Kidney (tissue), 14 donors: ENCODE measurements around the gene PRR7. TPM values are rescaled to one million over a fixed set of nuclear protein-coding genes. Genes with fewer than 3 reads are reported as not detected.

Experiments
- DNase-seq, 5 donors: peaks; one replicate each; pipeline ENCODE4 v3.0.0-alpha.2; 2013 to 2020
- FAIRE-seq: peaks from 2 replicates; lab custom pipeline; 2012; peaks lifted over from hg19 to GRCh38; lab: Jason Lieb, UNC
- H3K27ac ChIP-seq, 2 donors: one replicate each; pipeline ENCODE4 v1.7.0; 2013; ENCODE audit warnings: low read depth in 2 of 2, low read length in 2 of 2, inconsistent platforms in 1 of 2
- H3K27me3 ChIP-seq: one replicate; pipeline ENCODE4 v1.7.1; 2013; ENCODE audit warnings: low read length, inconsistent platforms; ENCODE audit not compliant: control insufficient read depth, insufficient read depth
- H3K36me3 ChIP-seq, 3 donors: one replicate each; pipeline versions ENCODE4 v1.7.0 to v1.7.1; 2013; ENCODE audit warnings: low read length in 3 of 3, control low read depth in 1 of 3, inconsistent platforms in 1 of 3; ENCODE audit not compliant: insufficient read depth in 3 of 3, control insufficient read depth in 2 of 3
- H3K4me1 ChIP-seq, 3 donors: one replicate each; pipeline versions ENCODE4 v1.7.0 to v1.7.1; 2013; ENCODE audit warnings: low read length in 3 of 3, inconsistent platforms in 1 of 3, low read depth in 1 of 3; ENCODE audit not compliant: control insufficient read depth in 2 of 3, insufficient read depth in 2 of 3
- H3K4me3 ChIP-seq, 3 donors: one replicate each; pipeline versions ENCODE4 v1.7.0 to v1.8.1; 2013; ENCODE audit warnings: low read length in 3 of 3, control low read depth in 1 of 3, inconsistent platforms in 1 of 3
- H3K9ac ChIP-seq, 3 donors: one replicate each; pipeline versions ENCODE4 v1.7.0 to v1.7.1; 2013; ENCODE audit warnings: low read length in 3 of 3, control low read depth in 1 of 3, inconsistent platforms in 1 of 3
- H3K9me3 ChIP-seq, 3 donors: one replicate each; pipeline versions ENCODE4 v1.7.0 to v1.7.1; 2013; ENCODE audit warnings: low read length in 3 of 3, control low read depth in 1 of 3, inconsistent platforms in 1 of 3; ENCODE audit not compliant: control insufficient read depth in 2 of 3, insufficient read depth in 1 of 3
- intact Hi-C: fragments of 100-400 bp; cut with DNase I; formaldehyde crosslinking; loops from one replicate; pipeline ENCODE4 v1.11.1; 2022
- polyA plus RNA-seq: library from polyadenylated mRNA; stranded (reverse); fragments of 350-450 nt; fragmentation: Illumina TruSeq; extraction: RNeasy Lipid Tissue Mini Kit (QIAGEN cat#74804); gene quantifications from one replicate; pipeline ENCODE4 v1.2.3, GENCODE V29; 2014; ENCODE audit warnings: low read depth, low replicate concordance; ENCODE audit not compliant: insufficient read depth
- total RNA-seq: library from RNA; stranded (reverse); fragmentation: NEBNext Ultra II Directional; extraction: Animal tissue kit (Norgen Biotek cat#: 25700); gene quantifications from one replicate; pipeline ENCODE4 v1.2.1, GENCODE V29; 2021
- TF ChIP-seq, protein P1 (sequence below): IDR thresholded peaks from 3 replicates; pipeline ENCODE4 v1.5.1; 2012; ENCODE audit warnings: mild to moderate bottlenecking, moderate library complexity, borderline replicate concordance; ENCODE audit not compliant: insufficient read depth; ENCODE audit errors: extremely low read depth
- donor health status: control.
- donor health status: control.
- donor health status: control.
- donor health status: control.
- donor health status: control.
- donor health status: DM: yes; HTN: yes; CAD: no.
- donor health status: Normal renal cell carcinoma (clear cell type).

PRR7 gene
- total and polyA plus RNA-seq, 2 donors from 2014 or later: 1.6 to 5.5 TPM

DNA sequence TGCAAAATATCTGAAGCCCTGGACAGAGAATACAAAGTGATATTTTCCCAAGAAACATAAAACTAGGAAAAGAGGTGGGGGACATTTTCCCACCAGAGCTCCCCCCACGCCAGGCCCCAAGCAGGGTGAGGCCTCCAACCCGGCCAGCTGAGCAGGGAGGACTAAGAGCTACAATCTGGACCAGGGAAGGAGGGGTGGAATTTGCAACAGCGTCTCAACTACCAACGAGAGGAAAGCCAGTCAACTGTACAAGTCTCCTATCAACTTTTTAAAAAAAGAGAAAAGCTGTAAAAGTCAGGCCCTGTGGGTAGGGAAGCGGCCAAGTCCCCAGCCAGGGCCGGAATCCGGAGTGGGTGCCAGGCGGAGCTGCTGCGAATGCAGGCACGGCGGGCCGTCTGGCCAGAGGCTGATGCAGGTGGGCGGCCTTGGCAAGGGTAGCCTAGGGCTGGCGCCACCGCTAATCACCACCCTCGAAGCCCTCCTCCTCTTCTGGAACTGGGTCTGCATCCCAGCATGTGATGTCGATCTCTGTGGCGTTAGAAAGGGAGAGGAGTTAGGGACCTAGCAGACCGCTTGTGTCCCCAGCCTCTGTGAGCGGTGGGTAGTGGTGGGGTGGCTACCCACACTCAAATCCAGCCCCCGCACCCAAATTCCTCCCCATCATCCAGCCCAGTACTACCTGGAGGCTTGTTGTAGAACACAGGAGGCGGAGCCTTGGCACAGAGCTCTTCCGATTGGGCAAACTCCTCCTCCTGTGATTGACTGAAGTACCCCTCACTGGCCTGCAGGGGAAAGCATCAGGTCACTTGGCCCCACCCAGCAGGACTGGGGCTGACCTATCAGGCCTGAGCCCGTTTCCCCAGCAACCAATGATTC lies 10.6 kb downstream of the PRR7 start:
- no peak for FAIRE-seq
- intact Hi-C loops: no loop called here

DNA sequence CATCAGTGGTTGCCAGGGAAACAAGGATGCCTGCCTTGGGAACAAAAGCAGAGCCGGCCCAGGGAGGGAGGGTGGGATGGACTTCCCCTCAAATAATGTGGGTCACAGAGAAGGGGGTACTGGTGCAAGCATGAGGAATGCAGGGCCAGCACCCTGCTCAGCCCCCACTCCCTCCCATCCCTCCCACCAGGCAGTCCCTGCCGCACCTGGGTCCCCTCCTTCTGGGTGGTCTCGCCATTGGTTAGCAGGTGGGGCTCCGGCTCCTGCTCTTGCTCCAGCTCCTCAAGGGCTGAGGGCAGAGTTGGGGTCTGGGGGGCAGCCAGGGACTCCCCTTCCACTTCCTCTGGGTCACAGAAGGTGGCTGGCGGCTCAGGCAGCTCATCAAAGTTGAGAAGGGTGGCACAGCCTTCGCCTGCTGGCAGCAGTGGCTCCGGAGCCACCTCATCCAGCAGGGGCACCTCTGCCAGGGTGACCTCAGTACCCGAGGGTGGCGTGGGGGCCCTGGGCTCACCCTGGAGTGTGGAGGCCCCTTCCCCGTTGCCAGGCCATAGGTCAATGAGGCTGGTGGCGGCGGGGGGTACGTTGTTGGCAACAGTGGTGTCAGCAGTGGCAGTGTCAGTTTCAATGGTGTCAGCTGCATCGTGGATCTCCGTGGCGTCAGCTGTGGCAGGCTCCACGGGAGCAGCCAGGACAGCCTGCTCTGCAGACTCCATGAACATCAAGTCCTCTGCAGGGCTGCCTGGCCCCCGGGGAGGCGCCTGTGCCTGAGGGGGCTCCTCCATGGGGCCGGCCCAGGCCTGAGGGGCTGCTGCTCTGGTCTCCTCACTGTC lies 11.5 kb downstream of the PRR7 start:
- intact Hi-C loops: no loop called here
- DNase-seq (no peak), FAIRE-seq (no peak)
- Histone ChIP-seq H3K27ac (no peak overlapping the region), H3K36me3 (no peaks in the 10 kb centered on the region), H3K9ac (no peak overlapping the region), H3K4me3 (no peak overlapping the region), H3K4me1 (peaks cover 0 to 13% (median 0%) of the 10 kb centered on the region in 3 donors), H3K9me3 (no peaks in the 10 kb centered on the region), H3K27me3 (no peaks in the 10 kb centered on the region)
- TF ChIP-seq, protein P1, sequence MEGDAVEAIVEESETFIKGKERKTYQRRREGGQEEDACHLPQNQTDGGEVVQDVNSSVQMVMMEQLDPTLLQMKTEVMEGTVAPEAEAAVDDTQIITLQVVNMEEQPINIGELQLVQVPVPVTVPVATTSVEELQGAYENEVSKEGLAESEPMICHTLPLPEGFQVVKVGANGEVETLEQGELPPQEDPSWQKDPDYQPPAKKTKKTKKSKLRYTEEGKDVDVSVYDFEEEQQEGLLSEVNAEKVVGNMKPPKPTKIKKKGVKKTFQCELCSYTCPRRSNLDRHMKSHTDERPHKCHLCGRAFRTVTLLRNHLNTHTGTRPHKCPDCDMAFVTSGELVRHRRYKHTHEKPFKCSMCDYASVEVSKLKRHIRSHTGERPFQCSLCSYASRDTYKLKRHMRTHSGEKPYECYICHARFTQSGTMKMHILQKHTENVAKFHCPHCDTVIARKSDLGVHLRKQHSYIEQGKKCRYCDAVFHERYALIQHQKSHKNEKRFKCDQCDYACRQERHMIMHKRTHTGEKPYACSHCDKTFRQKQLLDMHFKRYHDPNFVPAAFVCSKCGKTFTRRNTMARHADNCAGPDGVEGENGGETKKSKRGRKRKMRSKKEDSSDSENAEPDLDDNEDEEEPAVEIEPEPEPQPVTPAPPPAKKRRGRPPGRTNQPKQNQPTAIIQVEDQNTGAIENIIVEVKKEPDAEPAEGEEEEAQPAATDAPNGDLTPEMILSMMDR: no peak

More for the DNA sequence above, 10.6 kb downstream of the PRR7 start:
- no peak overlapping the region for H3K4me3 ChIP-seq
- TF ChIP-seq, protein P1: peak; percentile 46
- H3K36me3 ChIP-seq: no peaks in the 10 kb centered on the region
- DNase-seq: peak; percentile 94 to 98 (median 96)
- H3K4me1 ChIP-seq: peaks cover 0 to 13% (median 0%) of the 10 kb centered on the region in 3 donors
- H3K27me3 ChIP-seq: no peaks in the 10 kb centered on the region
- no peaks in the 10 kb centered on the region for H3K9me3 ChIP-seq
- H3K9ac ChIP-seq: no peak overlapping the region
- no peak overlapping the region for H3K27ac ChIP-seq

DNA sequence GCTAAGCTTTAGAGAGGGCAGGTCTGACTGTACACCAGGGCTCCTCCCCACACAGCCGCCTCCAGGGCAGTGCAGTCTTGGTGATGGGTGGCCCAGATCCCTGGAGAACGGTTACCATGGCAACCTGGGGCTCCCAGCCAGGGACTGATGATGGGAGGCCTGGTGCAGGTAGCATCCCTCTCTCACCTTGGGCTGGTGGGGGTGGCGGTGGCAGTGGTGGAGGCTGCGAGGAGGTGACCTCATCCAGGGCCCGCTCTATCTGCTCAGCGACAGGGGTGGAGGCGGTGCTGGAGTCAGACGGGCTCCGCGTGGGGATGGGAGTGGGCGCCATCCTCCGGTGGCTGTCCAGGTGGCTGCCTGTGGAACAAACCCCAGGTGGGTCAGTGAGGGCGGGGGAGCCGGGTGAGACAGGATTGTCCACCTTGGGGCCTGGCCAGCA lies 12.3 kb downstream of the PRR7 start:
- Histone ChIP-seq H3K36me3 (no peaks in the 10 kb centered on the region), H3K4me3 (no peak overlapping the region), H3K27me3 (no peaks in the 10 kb centered on the region), H3K9ac (no peak overlapping the region), H3K27ac (no peak overlapping the region), H3K4me1 (peaks cover 0 to 10% (median 0%) of the 10 kb centered on the region in 3 donors), H3K9me3 (no peaks in the 10 kb centered on the region)
- FAIRE-seq (no peak), DNase-seq (peak in 2 of 5 donors; percentile 80 to 81)
- intact Hi-C loops: no loop called here
- TF ChIP-seq, protein P1: no peak
